Effector CD8-positive, alpha-beta T cell (primary cell): Measurements from ENCODE around the gene MAN2B1.

ENCODE experiments used
- DNase-seq: peaks from one replicate; lab custom pipeline; 2025; lab: John Stamatoyannopoulos, UW

Gene MAN2B1

DNA sequence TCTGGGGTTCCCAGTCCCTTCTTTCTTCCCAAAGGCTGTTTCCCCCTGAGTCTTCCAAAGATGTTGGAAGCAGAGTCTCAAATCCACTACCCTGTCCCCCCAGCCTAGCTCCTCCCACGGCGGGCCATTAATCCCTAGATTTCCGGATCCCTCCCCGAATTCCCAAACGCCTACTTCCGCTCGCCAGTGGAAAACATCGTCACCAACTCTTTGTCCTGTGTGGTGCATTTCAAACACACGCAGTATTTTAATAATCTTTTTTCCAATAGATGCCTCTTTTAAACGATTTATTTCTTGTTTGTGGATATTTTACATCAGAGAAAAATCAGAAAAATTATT lies 55.2 kb downstream of the MAN2B1 start:
- DNase-seq, result no peak

DNA sequence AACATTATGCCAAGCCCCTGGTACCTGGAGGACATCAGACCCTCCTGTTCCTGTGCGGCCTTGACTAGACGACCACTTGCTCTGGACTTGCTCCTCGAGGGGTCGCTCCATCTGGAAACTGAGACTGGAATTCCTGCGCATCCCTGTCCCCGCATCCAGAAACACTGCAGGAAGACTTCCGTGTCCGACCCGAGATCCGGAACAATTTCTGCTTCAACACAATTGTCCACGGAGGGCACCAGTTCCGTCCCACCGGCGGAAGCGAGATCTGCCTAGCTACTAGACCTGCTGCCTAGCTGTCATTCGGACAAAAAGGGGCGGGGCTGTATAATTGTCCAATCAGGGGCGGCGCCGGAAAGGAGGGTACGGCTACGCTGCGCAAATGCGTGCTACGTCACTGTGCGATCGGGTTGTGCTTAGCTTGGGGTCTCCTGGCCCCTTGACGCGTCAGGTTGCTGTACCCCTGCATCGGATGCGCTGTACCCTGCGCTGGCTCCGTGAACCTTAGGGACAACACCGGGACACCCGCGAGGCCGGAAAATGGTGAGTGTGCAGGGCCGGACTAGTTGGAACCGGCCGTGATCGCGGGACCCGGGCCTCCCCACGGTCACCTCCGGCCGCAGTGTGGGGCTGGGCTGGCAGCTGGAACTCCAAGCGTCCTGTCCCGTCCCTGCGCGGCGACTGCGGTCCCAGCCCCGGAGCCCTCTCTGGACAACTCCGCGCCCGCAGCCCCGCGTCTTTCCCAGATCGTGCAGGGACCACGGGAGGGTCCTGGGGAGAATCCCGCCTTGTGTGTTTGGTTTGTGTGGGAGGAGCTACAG lies 55.8 kb downstream of the MAN2B1 start, which contains the start of the genes ZNF490 and ZNF791:
TSS of gene ZNF490 (minus strand) at position 274 of the 821 bp plus-strand sequence. CDS start at position 141, 133 bp downstream.
TSS of gene ZNF791 (plus strand) at position 381 of the 821 bp plus-strand sequence. CDS start at position 541, 160 bp downstream.
- peak; percentile 96 for DNase-seq

DNA sequence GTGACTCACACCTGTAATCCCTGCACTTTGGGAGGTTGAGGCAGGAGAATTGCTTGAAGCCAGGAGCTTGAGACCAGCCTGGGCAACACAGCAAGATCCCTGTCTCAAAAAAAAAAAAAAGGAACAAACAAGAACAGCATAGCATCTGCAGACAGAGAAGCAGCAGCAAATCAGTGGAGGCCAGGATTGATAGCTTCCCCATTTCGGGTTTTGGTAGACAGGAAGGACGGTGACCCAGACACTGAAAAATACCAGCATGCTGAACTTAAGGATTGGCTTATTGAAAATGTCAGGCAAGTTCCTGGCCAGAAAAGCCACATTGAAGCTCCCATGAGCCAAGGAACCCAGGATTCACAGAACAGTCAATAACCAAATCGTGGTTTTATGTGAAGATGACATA lies 58.9 kb downstream of the MAN2B1 start:
- DNase-seq, result no peak

GRCh38 chr19:12606796-12607195 lies 59.7 kb downstream of the MAN2B1 start:
- no peak for DNase-seq

DNA sequence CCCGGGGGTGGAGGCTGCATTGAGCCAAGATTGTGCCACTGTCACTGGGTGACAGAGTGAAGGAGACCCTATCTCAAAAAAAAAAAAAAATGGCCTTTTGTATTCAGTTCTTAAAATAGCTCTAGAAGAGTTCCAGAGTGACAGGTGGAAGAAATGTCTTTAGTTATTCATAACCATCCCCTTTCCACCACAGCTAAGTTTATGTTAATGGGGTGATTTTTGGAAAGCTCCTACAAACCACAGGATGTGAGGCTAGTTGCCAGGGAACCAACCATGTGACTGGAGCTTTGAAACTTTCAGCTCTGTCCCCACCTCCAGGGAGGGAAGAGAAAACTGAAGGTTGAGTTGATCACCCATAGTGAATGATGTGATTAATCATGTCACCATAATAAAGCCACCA lies 62.8 kb downstream of the MAN2B1 start:
- DNase-seq, result no peak

DNA sequence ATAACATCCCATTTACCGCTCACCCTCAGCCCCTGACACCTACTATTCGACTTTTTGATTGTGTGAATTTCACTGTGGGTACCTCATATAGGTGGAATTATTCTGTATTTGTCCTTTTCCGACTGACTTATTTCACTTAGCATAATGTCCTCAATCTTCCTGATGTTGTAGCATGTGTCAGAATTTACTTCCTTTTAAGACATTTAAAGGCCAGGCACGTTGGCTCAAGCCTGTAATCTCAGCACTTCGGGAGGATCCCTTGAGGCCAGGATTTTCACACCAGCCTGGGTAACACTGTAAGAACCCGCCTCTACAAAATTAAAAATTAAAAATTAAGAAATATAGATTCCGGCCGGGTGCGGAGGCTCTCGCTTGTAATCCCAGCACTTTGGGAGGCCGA lies 68.9 kb downstream of the MAN2B1 start:
- no peak for DNase-seq

DNA sequence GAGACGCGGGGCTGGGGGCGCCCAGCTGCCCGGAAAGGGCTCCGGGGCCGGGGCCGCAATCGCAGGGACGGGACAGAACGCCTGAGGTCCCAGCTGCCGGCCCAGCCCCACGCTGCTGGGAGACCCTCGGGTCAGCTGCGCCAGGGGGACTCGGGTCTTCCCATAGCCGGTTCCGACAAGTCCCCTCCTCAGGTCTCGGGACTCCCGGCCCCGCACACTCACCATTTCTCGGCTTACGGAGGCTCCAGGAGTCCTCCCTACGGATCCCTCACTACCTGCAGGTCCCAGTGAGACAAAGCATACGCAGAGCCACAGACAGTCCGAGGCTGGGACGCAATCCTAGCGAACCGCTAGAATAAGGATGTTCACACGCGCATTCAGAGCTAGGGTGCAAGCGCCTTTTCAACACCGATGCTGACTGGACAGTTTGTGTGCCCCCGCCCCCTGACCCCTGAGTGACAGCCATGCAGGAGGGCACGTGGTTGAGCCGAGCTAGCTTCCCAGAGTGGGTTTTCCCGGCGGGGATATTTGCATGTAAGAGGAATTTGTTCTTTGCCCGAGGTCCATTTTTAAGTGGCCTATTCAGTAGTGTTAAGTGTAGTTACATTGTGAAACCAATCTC lies 69.5 kb downstream of the MAN2B1 start:
- DNase-seq, result no peak
